GM12874 (cell line): ENCODE data around the gene RFC2.

Experiments
- TF ChIP-seq, protein P1 (sequence below): IDR thresholded peaks from 2 replicates; pipeline ENCODE4 v1.5.1; 2011; ENCODE audit warnings: low read depth, mild to moderate bottlenecking, control low read depth, low read length, moderate library complexity; ENCODE audit not compliant: insufficient read depth

The RFC2 gene

DNA sequence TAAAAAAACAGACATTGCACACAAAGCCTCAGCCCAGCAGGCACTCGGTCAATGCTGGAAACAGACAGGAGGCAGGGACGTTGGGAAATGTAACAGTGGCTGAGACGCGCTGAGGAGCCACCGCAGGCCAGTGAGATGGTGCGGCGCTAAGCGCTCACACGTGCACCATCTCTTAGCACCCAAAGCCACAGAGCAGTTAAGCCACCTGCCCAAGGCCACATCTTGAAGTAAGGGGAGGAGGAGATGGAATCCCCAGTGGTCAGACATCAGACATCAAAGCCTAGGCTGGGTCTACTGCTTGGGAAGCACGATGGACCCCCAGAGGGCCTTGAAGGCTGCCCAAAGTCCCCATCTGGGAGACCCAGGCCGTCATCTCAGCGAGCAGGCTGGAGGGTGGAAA, 28.8 kb downstream of the RFC2 start:
- TF ChIP-seq, protein P1, sequence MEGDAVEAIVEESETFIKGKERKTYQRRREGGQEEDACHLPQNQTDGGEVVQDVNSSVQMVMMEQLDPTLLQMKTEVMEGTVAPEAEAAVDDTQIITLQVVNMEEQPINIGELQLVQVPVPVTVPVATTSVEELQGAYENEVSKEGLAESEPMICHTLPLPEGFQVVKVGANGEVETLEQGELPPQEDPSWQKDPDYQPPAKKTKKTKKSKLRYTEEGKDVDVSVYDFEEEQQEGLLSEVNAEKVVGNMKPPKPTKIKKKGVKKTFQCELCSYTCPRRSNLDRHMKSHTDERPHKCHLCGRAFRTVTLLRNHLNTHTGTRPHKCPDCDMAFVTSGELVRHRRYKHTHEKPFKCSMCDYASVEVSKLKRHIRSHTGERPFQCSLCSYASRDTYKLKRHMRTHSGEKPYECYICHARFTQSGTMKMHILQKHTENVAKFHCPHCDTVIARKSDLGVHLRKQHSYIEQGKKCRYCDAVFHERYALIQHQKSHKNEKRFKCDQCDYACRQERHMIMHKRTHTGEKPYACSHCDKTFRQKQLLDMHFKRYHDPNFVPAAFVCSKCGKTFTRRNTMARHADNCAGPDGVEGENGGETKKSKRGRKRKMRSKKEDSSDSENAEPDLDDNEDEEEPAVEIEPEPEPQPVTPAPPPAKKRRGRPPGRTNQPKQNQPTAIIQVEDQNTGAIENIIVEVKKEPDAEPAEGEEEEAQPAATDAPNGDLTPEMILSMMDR = no peak

DNA sequence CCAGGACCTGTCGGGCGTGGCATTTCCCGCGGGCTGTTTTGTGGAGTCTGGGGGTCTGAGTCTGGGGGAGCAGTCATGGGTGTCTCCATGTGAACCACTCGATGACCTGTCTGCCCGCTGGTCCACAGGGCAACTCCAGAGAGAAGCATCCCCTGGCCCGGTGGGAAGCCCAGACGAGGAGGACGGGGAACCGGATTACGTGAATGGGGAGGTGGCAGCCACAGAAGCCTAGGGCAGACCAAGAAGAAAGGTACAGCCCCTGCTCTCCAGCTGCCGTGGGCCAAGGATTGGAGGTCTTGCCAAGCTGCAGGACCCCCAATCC, 29.7 kb downstream of the RFC2 start:
- TF ChIP-seq, protein P1 = no peak

- TF ChIP-seq, protein P1 = no peak
These were observed 30.3 kb downstream of the RFC2 start for GRCh38 chr7:74223711-74224510.

GRCh38 chr7:74222851-74223710, 31.1 kb downstream of the RFC2 start:
- TF ChIP-seq, protein P1 = no peak

DNA sequence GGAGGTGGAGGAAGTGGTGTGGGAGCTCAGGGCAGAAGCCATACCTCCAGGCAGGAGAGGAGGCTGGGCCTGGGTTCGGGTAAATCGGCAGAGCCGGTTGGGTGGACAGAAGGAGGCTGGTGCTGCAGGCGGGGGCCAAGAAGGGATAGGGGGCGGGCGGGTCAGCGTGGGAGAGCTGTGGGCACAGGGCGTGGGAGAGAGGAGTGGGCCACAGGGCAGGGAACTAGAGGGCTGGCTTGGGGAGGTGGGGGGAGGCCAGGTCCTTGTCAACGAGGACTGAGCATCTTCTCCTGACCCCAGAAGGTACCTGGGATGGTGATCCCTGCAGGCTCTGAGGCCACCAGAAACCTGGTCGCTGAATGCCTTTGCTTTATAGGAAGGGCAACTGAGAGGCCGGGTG, 32.5 kb downstream of the RFC2 start:
- TF ChIP-seq, protein P1 = no peak

DNA sequence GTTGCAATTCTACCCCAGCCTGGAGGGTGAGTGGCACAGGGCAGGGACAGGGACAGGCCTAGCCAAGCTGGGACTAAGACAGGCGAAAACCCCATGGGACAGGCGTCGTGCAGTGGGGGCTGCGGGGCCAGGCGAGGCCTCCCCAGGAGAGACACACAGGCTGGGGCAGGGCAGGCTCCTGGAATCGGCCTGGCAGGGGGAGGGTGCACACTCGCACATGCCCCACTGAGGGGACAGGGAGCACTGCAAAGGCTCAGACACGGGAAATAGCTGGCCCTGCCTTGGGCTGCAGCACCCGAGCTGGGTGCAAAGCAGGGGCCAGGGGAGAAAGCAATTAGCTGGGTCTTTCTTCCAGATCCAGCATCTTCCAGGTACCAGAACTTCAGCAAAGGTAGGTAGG, 34.0 kb downstream of the RFC2 start:
- TF ChIP-seq, protein P1 = no peak

DNA sequence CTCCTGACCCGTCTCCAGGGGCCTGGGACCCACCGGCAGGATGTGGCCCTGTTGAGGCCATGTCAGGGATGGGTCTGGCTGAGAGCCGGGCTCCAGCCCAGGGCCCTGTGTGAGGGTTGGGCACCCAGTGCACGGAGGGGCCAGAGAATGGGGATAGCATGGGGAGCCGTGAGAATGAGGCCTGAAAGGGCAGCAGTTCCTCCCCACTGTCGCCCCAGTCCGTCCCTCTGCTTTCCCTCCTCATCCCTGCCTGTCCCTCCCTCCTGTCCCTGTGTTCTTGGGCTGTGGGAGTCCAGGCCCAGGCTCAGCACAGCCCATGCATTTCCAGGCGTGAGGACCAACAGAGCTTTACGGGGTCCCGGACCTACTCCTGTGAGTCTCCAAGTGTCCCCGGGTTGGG, 34.8 kb downstream of the RFC2 start:
- TF ChIP-seq, protein P1 = no peak
